HEK293 (cell line): ENCODE results near the gene KIF4B.

Experiments used
- BCL11A ChIP-seq: fragments of 450-650 bp; formaldehyde crosslinking; IDR thresholded peaks from 2 replicates; pipeline ENCODE4 v1.5.1; 2016; ENCODE audit warnings: low read depth, missing biosample characterization, missing genetic modification characterization
- GLI2 ChIP-seq: fragments of 450-650 bp; formaldehyde crosslinking; IDR thresholded peaks from 2 replicates; pipeline ENCODE4; 2017; ENCODE audit warnings: missing biosample characterization, missing genetic modification characterization, low read depth, borderline replicate concordance
- IKZF3 ChIP-seq: fragments of 450-650 bp; IDR thresholded peaks from 2 replicates; pipeline ENCODE4 v1.5.0; 2018; ENCODE audit warnings: missing biosample characterization, mild to moderate bottlenecking, missing genetic modification characterization, moderate library complexity
- INSM2 ChIP-seq: fragments of 450-650 bp; formaldehyde crosslinking; IDR thresholded peaks from 2 replicates; pipeline ENCODE4 v1.5.1; 2016; ENCODE audit warnings: missing biosample characterization, missing genetic modification characterization
- MYNN ChIP-seq: fragments of 450-650 bp; formaldehyde crosslinking; IDR thresholded peaks from 2 replicates; pipeline ENCODE4 v1.5.1; 2016; ENCODE audit warnings: missing biosample characterization, missing genetic modification characterization, borderline replicate concordance
- PRDM10 ChIP-seq: fragments of 450-650 bp; formaldehyde crosslinking; IDR thresholded peaks from 2 replicates; pipeline ENCODE4 v1.5.1; 2016; ENCODE audit warnings: missing biosample characterization, missing genetic modification characterization
- WT1 ChIP-seq: fragments of 450-650 bp; formaldehyde crosslinking; IDR thresholded peaks from 2 replicates; pipeline ENCODE4 v1.5.1; 2016; ENCODE audit warnings: missing biosample characterization, missing genetic modification characterization
- YY1 ChIP-seq: fragments of 450-650 bp; formaldehyde crosslinking; IDR thresholded peaks from 2 replicates; pipeline ENCODE4 v1.5.1; 2018; ENCODE audit warnings: missing biosample characterization, missing genetic modification characterization
- ZFP37 ChIP-seq: fragments of 450-650 bp; formaldehyde crosslinking; IDR thresholded peaks from 2 replicates; pipeline ENCODE4 v1.5.1; 2016; ENCODE audit warnings: missing biosample characterization, missing genetic modification characterization
- ZIC2 ChIP-seq: fragments of 450-650 bp; formaldehyde crosslinking; IDR thresholded peaks from 2 replicates; pipeline ENCODE4 v1.5.1; 2016; ENCODE audit warnings: missing biosample characterization, missing genetic modification characterization
- ZNF114 ChIP-seq: fragments of 450-650 bp; formaldehyde crosslinking; IDR thresholded peaks from 2 replicates; pipeline ENCODE4 v1.5.0; 2017; ENCODE audit warnings: missing biosample characterization, missing genetic modification characterization
- ZNF132 ChIP-seq: fragments of 450-650 bp; formaldehyde crosslinking; IDR thresholded peaks from 2 replicates; pipeline ENCODE4 v1.5.1; 2017; ENCODE audit warnings: missing biosample characterization, missing genetic modification characterization, borderline replicate concordance
- ZNF138 ChIP-seq: fragments of 450-650 bp; formaldehyde crosslinking; IDR thresholded peaks from 2 replicates; pipeline ENCODE4 v1.5.1; 2016; ENCODE audit warnings: missing biosample characterization, missing genetic modification characterization, borderline replicate concordance
- ZNF19 ChIP-seq: fragments of 450-650 bp; formaldehyde crosslinking; IDR thresholded peaks from 2 replicates; pipeline ENCODE4; 2016; ENCODE audit warnings: missing biosample characterization, missing genetic modification characterization, low read depth
- ZNF221 ChIP-seq: fragments of 450-650 bp; formaldehyde crosslinking; IDR thresholded peaks from 2 replicates; pipeline ENCODE4 v1.5.1; 2017; ENCODE audit warnings: missing biosample characterization, missing genetic modification characterization, borderline replicate concordance
- ZNF248 ChIP-seq: fragments of 450-650 bp; formaldehyde crosslinking; IDR thresholded peaks from 2 replicates; pipeline ENCODE4 v1.5.1; 2017; ENCODE audit warnings: missing biosample characterization, missing genetic modification characterization
- ZNF26 ChIP-seq: fragments of 450-650 bp; formaldehyde crosslinking; IDR thresholded peaks from 2 replicates; pipeline ENCODE4 v1.5.1; 2016; ENCODE audit warnings: missing biosample characterization, missing genetic modification characterization
- ZNF391 ChIP-seq: fragments of 450-650 bp; formaldehyde crosslinking; IDR thresholded peaks from 2 replicates; pipeline ENCODE4 v1.5.1; 2016; ENCODE audit warnings: low read depth, missing biosample characterization, missing genetic modification characterization, borderline replicate concordance
- ZNF394 ChIP-seq: fragments of 450-650 bp; formaldehyde crosslinking; IDR thresholded peaks from 2 replicates; pipeline ENCODE4 v1.5.1; 2016; ENCODE audit warnings: missing biosample characterization, missing genetic modification characterization, mild to moderate bottlenecking, moderate library complexity, borderline replicate concordance
- ZNF521 ChIP-seq: fragments of 450-650 bp; formaldehyde crosslinking; IDR thresholded peaks from 2 replicates; pipeline ENCODE4 v1.5.1; 2017; ENCODE audit warnings: missing biosample characterization, mild to moderate bottlenecking, missing genetic modification characterization
- ZNF529 ChIP-seq: fragments of 450-650 bp; formaldehyde crosslinking; IDR thresholded peaks from 2 replicates; pipeline ENCODE4 v1.5.1; 2017; ENCODE audit warnings: missing genetic modification characterization, missing biosample characterization; ENCODE audit not compliant: insufficient replicate concordance
- ZNF558 ChIP-seq: fragments of 450-650 bp; formaldehyde crosslinking; IDR thresholded peaks from 2 replicates; pipeline ENCODE4 v1.5.1; 2016; ENCODE audit warnings: missing biosample characterization, missing genetic modification characterization
- ZNF600 ChIP-seq: fragments of 450-650 bp; formaldehyde crosslinking; IDR thresholded peaks from 2 replicates; pipeline ENCODE4 v1.5.1; 2016; ENCODE audit warnings: missing biosample characterization, missing genetic modification characterization
- ZNF707 ChIP-seq: fragments of 450-650 bp; formaldehyde crosslinking; IDR thresholded peaks from 2 replicates; pipeline ENCODE4 v1.5.1; 2016; ENCODE audit warnings: missing biosample characterization, missing genetic modification characterization
- TF ChIP-seq, protein P1 (sequence below): fragments of 450-650 bp; formaldehyde crosslinking; conservative IDR thresholded peaks from 2 replicates; pipeline ENCODE4 v1.5.1; 2016; ENCODE audit warnings: low read depth, missing biosample characterization, missing genetic modification characterization
- TF ChIP-seq, protein P2 (sequence below): fragments of 450-650 bp; formaldehyde crosslinking; IDR thresholded peaks from 2 replicates; pipeline ENCODE4 v1.5.1; 2016; ENCODE audit warnings: missing biosample characterization, missing genetic modification characterization

KIF4B gene

GRCh38 chr5:155056644-155057269, 43.2 kb downstream of the KIF4B start (continued):
- TF ChIP-seq INSM2 (no peak), ZNF114 (no peak), ZNF19 (tag by site-specific recombination) (no peak), ZNF138 (tag by site-specific recombination) (no peak), ZNF132 (tag by site-specific recombination) (no peak), ZNF391 (tag by site-specific recombination) (0 out of 2 replicates have a peak, but pooled peaks have one; percentile 27), ZNF221 (tag by site-specific recombination) (no peak), ZNF521 (tag by site-specific recombination) (no peak), YY1 (tag by site-specific recombination) (no peak), ZNF529 (no peak), ZNF248 (tag by site-specific recombination) (no peak), ZNF600 (no peak), IKZF3 (tag by site-specific recombination) (0 out of 2 replicates have a peak, but pooled peaks have one; percentile 52), MYNN (tag by site-specific recombination) (no peak), GLI2 (tag by site-specific recombination) (0 out of 2 replicates have a peak, but pooled peaks have one; percentile 73), WT1 (tag by site-specific recombination) (peak; percentile 96), ZNF558 (tag by site-specific recombination) (no peak), ZIC2 (tag by site-specific recombination) (peak; percentile 67), PRDM10 (tag by site-specific recombination) (no peak; the same call in none of the 2 replicates), ZNF26 (tag by site-specific recombination) (no peak), ZFP37 (peak; percentile 62; the same call in 1 of the 2 replicates), ZNF394 (tag by site-specific recombination) (0 out of 2 replicates have a peak, but pooled peaks have one; percentile 21), BCL11A (tag by site-specific recombination) (0 out of 2 replicates have a peak, but pooled peaks have one; percentile 34), ZNF707 (tag by site-specific recombination) (no peak)
- TF ChIP-seq, protein P1, sequence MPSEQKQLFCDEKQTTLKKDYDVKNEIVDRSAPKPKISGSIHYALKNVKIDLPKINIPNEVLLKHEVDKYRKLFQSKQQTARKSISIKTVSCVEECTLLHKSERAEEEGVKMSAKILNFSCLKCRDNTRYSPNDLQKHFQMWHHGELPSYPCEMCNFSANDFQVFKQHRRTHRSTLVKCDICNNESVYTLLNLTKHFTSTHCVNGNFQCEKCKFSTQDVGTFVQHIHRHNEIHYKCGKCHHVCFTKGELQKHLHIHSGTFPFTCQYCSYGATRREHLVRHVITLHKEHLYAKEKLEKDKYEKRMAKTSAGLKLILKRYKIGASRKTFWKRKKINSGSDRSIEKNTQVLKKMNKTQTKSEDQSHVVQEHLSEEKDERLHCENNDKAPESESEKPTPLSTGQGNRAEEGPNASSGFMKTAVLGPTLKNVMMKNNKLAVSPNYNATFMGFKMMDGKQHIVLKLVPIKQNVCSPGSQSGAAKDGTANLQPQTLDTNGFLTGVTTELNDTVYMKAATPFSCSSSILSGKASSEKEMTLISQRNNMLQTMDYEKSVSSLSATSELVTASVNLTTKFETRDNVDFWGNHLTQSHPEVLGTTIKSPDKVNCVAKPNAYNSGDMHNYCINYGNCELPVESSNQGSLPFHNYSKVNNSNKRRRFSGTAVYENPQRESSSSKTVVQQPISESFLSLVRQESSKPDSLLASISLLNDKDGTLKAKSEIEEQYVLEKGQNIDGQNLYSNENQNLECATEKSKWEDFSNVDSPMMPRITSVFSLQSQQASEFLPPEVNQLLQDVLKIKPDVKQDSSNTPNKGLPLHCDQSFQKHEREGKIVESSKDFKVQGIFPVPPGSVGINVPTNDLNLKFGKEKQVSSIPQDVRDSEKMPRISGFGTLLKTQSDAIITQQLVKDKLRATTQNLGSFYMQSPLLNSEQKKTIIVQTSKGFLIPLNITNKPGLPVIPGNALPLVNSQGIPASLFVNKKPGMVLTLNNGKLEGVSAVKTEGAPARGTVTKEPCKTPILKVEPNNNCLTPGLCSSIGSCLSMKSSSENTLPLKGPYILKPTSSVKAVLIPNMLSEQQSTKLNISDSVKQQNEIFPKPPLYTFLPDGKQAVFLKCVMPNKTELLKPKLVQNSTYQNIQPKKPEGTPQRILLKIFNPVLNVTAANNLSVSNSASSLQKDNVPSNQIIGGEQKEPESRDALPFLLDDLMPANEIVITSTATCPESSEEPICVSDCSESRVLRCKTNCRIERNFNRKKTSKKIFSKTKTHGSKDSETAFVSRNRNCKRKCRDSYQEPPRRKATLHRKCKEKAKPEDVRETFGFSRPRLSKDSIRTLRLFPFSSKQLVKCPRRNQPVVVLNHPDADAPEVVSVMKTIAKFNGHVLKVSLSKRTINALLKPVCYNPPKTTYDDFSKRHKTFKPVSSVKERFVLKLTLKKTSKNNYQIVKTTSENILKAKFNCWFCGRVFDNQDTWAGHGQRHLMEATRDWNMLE (tag by site-specific recombination) = no peak
- TF ChIP-seq, protein P2, sequence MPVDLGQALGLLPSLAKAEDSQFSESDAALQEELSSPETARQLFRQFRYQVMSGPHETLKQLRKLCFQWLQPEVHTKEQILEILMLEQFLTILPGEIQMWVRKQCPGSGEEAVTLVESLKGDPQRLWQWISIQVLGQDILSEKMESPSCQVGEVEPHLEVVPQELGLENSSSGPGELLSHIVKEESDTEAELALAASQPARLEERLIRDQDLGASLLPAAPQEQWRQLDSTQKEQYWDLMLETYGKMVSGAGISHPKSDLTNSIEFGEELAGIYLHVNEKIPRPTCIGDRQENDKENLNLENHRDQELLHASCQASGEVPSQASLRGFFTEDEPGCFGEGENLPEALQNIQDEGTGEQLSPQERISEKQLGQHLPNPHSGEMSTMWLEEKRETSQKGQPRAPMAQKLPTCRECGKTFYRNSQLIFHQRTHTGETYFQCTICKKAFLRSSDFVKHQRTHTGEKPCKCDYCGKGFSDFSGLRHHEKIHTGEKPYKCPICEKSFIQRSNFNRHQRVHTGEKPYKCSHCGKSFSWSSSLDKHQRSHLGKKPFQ = no peak
